IMR-90 (cell line): ENCODE results near the gene PDE6B.

Experiments
- BHLHE40 ChIP-seq: fragments of 150-350 bp; IDR thresholded peaks from 2 replicates; pipeline ENCODE4 v1.6.1; 2016; ENCODE audit warnings: mild to moderate bottlenecking, low read depth, low read length
- CEBPB ChIP-seq: IDR thresholded peaks from 2 replicates; pipeline ENCODE4 v1.6.1; 2012; ENCODE audit warnings: low read depth, low read length, improper control_type of control experiment
- CHD1 ChIP-seq: IDR thresholded peaks from 2 replicates; pipeline ENCODE4 v1.6.1; 2012; ENCODE audit warnings: low read depth, low read length, improper control_type of control experiment
- CTCF ChIP-seq: conservative IDR thresholded peaks from 2 replicates; pipeline ENCODE4 v1.5.1; 2012; ENCODE audit warnings: mild to moderate bottlenecking, low read depth, low read length, improper control_type of control experiment
- ELK1 ChIP-seq: fragments of 150-350 bp; IDR thresholded peaks from 2 replicates; pipeline ENCODE4 v1.6.1; 2016; ENCODE audit warnings: low read depth, mild to moderate bottlenecking, low read length, moderate library complexity, borderline replicate concordance
- FOS ChIP-seq: fragments of 150-350 bp; IDR thresholded peaks from 2 replicates; pipeline ENCODE4 v1.6.1; 2016; ENCODE audit warnings: low read depth, low read length
- MAZ ChIP-seq: IDR thresholded peaks from 2 replicates; pipeline ENCODE4 v1.6.1; 2012; ENCODE audit warnings: low read depth, mild to moderate bottlenecking, low read length, improper control_type of control experiment, moderate library complexity, borderline replicate concordance
- MXI1 ChIP-seq: IDR thresholded peaks from 2 replicates; pipeline ENCODE4 v1.6.1; 2012; ENCODE audit warnings: low read depth, mild to moderate bottlenecking, low read length, moderate library complexity, borderline replicate concordance
- POLR2A ChIP-seq: IDR thresholded peaks from 2 replicates; pipeline ENCODE4 v1.6.1; 2012; ENCODE audit warnings: mild to moderate bottlenecking, low read depth, low read length
- RAD21 ChIP-seq: IDR thresholded peaks from 2 replicates; pipeline ENCODE4 v1.6.1; 2012; ENCODE audit warnings: low read length, improper control_type of control experiment
- RFX5 ChIP-seq: IDR thresholded peaks from 2 replicates; pipeline ENCODE4 v1.8.0; 2012; ENCODE audit warnings: low read depth, mild to moderate bottlenecking, low read length, moderate library complexity

- TF ChIP-seq CTCF (no peak), RFX5 (no peak), POLR2A (no peak), ELK1 (no peak), CHD1 (no peak), CEBPB (no peak), FOS (no peak), RAD21 (no peak), BHLHE40 (no peak), MXI1 (no peak), MAZ (no peak)
These were observed 84.0 kb downstream of the PDE6B start for GRCh38 chr4:709348-709747.
